ENCODE measurements around the gene DBH.

DNA sequence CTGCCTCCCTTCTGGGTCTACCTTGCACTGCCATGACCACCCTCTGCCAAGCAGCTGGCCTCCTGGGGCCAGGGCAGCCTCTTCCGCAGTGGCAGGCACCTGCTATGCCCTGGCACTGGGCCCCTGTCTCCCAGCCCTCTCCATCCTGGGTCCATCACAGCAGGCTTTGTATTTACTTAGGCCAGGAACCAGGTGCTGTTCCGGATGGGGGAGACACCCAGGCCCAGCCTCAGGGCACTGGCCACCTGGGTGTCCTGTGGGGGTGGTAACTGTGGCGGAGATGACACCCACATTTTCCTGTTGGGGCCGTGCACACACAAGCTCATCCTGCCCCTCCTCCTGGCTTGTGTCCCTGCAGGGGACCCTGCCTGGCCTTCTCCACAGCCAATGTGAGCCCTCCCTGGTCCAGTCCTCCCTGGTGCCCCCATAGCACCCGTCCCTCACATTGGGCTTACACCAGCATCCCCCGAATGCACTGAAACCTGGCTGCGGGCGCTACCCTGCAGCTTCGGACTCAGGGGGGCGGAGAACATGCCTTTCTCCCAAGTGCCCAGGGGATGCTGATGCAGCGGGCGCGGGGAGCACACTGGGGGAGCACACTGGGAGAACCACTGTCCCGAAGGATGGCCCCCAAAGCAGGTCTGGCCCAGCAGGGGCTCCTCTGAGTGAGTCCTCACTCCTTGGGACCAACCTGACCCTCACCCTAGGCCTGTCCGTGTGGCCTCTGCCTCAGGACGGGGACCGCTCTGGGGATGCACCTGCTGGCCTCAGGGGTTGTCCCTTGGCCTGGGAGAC is 44.9 kb upstream of the DBH start:
- TF ChIP-seq, protein P1, sequence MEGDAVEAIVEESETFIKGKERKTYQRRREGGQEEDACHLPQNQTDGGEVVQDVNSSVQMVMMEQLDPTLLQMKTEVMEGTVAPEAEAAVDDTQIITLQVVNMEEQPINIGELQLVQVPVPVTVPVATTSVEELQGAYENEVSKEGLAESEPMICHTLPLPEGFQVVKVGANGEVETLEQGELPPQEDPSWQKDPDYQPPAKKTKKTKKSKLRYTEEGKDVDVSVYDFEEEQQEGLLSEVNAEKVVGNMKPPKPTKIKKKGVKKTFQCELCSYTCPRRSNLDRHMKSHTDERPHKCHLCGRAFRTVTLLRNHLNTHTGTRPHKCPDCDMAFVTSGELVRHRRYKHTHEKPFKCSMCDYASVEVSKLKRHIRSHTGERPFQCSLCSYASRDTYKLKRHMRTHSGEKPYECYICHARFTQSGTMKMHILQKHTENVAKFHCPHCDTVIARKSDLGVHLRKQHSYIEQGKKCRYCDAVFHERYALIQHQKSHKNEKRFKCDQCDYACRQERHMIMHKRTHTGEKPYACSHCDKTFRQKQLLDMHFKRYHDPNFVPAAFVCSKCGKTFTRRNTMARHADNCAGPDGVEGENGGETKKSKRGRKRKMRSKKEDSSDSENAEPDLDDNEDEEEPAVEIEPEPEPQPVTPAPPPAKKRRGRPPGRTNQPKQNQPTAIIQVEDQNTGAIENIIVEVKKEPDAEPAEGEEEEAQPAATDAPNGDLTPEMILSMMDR (IDR thresholded peaks at IDR 0.05): no peak
- TF ChIP-seq POLR2A (IDR thresholded peaks at IDR 0.05): no peak

Data from sigmoid colon (tissue), 3 donors.